H54 (cell line): ENCODE measurements around the gene KCNQ2.

Experiments
- DNase-seq: peaks from one replicate; pipeline ENCODE4 v3.0.0; 2011; ENCODE audit warnings: low spot score, mixed read lengths; ENCODE audit not compliant: insufficient read length
- FAIRE-seq: peaks from 3 replicates; lab custom pipeline; 2011; peaks lifted over from hg19 to GRCh38; lab: Jason Lieb, UNC
- POLR2A ChIP-seq: IDR thresholded peaks from 2 replicates; pipeline ENCODE4 v1.6.1; 2011; ENCODE audit warnings: low read depth, mild to moderate bottlenecking, low read length

Gene KCNQ2

DNA sequence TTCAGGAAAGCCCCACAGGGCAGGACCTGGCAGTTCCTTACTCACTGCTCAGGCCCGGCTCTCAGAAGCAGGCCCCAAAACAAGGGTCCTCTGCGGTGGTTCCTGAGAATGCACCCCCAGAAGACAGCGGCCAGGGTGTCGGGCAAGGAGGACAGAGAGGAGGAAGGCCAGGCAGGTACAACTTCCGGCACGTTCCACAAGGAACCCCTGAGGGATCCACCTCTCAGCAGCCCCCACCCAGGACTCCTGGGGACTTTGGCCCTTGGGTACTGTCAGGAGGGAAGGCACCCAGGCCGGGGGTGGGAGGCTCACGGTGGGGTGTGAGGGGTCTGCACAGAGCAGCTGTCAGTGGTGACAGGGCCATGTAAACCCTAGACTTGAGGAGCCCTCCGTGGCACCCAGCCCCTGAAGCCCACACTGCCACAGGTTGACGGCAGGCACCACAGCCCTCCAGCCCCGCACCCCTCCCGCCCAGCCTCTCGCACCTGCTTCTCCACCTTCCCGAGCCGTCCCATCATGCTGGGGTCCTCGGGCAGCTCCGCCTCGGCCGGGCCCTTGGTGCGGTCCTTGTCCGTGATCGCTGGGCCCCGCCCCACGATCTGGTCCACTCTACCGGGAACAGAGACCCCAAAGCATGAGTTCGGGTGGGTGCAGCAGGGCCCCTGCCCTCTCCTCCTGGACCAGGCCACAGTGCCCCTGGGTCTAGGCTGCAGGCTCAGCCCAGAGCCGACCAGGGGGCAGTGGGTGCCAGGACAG lies 64.3 kb downstream of the KCNQ2 start:
- FAIRE-seq (no peak), DNase-seq (no peak)
- TF ChIP-seq POLR2A, result no peak

- no peak for FAIRE-seq
- no peak for TF ChIP-seq POLR2A
- DNase-seq, result no peak
Observed at GRCh38 chr20:63406617-63407245, 65.7 kb downstream of the KCNQ2 start.

GRCh38 chr20:63406011-63406410 lies 66.4 kb downstream of the KCNQ2 start:
- no peak for TF ChIP-seq POLR2A
- DNase-seq, result no peak
- FAIRE-seq, result no peak

GRCh38 chr20:63405102-63405730 lies 67.2 kb downstream of the KCNQ2 start:
- FAIRE-seq, result no peak
- DNase-seq, result no peak
- TF ChIP-seq POLR2A, result no peak

- no peak for TF ChIP-seq POLR2A
- DNase-seq (no peak), FAIRE-seq (no peak)
Observed at GRCh38 chr20:63404129-63405085, 68.0 kb downstream of the KCNQ2 start.

DNA sequence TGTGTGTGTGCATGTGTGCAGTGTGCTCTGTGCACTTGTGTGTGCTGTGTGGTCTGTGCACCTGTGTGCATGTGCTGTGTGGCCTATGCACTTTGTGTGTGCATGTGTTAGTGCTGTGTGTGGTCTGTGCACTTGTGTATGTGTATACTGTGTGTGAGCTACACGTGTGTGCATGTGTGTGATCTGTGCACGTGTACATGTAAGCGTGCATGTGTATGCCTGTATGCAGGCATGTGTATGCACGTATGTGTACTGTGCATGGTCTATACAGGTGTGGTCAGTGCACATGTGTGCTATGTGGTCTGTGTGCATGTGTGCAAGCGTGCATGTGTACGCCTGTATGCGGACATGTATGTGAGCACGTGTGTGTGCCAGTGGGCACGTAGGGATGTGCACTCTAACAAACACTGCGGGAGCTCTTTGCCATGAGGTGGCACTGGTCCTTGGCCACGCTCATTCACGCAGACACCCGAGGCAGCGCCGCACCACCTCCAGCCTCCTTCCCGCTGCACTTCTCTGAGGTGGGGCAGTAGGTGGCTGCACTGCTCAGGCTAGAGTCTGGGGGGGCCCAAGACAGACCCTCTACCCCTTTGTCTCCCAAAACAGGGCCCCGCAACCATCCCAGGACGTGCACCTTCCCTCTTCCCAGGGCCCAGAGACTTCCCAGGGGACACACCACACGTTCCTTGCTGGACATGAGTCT lies 68.9 kb downstream of the KCNQ2 start:
- FAIRE-seq (no peak), DNase-seq (no peak)
- no peak for TF ChIP-seq POLR2A

- FAIRE-seq, result no peak
- DNase-seq, result no peak
Observed at GRCh38 chr20:63402860-63403220, 69.6 kb downstream of the KCNQ2 start.

DNA sequence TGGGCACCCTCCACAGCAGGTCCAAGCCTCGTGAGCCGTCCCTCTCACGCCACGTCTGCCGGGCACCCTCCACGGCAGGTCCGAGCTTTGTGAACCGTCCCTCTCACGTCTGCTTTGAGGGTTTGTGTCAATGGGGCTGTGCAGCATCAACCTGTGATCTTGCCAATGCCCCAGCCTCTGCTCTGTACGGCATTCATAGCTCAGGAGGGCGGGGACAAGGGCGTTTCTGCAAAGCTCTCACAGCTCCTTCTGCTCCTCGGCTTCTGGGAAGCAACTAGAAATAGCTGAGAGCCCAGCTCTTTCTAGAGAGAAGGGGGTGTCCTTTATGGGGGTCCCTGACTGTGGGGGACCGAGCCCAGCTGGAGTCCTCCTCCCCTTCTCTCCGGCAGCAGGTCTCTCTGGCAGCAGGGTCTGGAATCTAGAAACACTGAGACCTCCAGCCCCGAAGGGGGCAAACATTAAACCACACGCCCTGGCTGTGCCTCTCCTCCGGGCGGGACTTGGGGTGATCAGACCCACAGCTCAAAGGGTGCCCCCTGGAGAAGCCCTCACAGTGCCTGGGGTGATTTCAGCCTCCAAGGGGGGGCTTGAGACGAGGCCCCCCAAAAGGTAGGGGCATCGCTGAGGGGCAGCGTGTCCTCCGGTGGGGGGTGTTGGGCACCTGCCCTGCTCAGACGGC lies 70.1 kb downstream of the KCNQ2 start:
- DNase-seq, result no peak
- FAIRE-seq, result no peak
- no peak for TF ChIP-seq POLR2A

More at GRCh38 chr20:63402860-63403220, 69.6 kb downstream of the KCNQ2 start:
- TF ChIP-seq POLR2A, result no peak

- no peak for TF ChIP-seq POLR2A
- DNase-seq, result no peak
- FAIRE-seq, result no peak
Observed at GRCh38 chr20:63401384-63402110, 70.9 kb downstream of the KCNQ2 start.

- no peak for FAIRE-seq
- DNase-seq, result no peak
Observed at GRCh38 chr20:63400486-63401210, 71.8 kb downstream of the KCNQ2 start.

DNA sequence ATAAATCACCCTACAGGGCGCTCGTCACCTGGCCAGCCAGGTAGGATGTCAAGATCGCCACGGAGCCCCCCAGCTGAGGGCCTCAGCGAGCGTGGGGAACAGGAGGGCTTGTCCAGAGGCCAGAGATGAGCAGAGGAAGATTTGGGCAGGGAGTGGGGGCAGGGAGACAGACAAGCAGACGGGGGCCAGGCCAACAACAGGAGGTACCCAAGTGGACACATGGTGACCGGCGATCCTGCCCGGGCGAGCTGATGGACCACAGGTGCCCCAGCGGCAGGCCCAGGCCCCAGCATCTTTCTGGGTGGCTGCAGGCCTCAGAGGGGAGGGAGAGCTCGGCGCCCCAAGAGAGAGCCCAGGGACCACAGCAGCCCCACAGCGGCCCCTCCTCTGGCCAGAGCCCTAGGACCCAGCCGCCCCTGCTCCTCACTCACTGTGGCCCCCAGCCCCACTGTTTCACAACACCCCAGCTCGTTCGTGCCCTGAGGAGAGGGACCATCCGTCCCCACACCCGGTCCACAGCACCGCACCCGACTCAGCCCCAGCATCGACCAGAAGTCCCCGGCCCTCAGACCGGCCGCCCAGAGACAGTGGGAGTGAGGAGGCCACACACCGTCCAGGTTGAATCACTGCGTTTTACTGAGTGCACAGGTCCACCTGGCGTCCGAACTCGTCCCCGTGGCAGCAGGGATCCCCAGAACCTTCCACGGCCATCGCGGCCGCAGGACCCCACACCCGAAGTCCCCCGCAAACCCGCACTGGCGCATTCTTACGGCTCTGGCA lies 72.7 kb downstream of the KCNQ2 start:
- FAIRE-seq, result no peak

More at GRCh38 chr20:63400486-63401210, 71.8 kb downstream of the KCNQ2 start:
- TF ChIP-seq POLR2A, result no peak

More for the DNA sequence above, 72.7 kb downstream of the KCNQ2 start:
- no peak for DNase-seq
- no peak for TF ChIP-seq POLR2A
